GM23338 (cell line): ENCODE data around the gene BARHL2.
A peak's percentile ranks its signal among the peaks of the same experiment; 100 is the strongest.

Experiments
- EZH2phosphoT487 ChIP-seq: fragments of 200-600 bp; sonication (generic); IDR thresholded peaks from one replicate; pipeline ENCODE4 v1.8.1; 2018; ENCODE audit warnings: antibody characterized with exemption; ENCODE audit not compliant: unreplicated experiment
- POLR2AphosphoS5 ChIP-seq: IDR thresholded peaks from 2 replicates; pipeline ENCODE4 v1.6.1; 2016; ENCODE audit warnings: antibody characterized with exemption, low read depth
- TF ChIP-seq, protein P1 (sequence below), 2 experiments: fragments of 200-600 bp in 1 of 2; sonication (generic) in 1 of 2; conservative IDR thresholded peaks; 2 replicates each; pipeline versions ENCODE4 v1.5.1 to v1.6.1; 2016 to 2017; ENCODE audit warnings: antibody characterized with exemption in 2 of 2, low read depth in 2 of 2, mild to moderate bottlenecking in 2 of 2, moderate library complexity in 1 of 2
- TF ChIP-seq, protein P2 (sequence below): IDR thresholded peaks from 2 replicates; pipeline ENCODE4 v1.6.1; 2016; ENCODE audit warnings: antibody characterized with exemption

DNA sequence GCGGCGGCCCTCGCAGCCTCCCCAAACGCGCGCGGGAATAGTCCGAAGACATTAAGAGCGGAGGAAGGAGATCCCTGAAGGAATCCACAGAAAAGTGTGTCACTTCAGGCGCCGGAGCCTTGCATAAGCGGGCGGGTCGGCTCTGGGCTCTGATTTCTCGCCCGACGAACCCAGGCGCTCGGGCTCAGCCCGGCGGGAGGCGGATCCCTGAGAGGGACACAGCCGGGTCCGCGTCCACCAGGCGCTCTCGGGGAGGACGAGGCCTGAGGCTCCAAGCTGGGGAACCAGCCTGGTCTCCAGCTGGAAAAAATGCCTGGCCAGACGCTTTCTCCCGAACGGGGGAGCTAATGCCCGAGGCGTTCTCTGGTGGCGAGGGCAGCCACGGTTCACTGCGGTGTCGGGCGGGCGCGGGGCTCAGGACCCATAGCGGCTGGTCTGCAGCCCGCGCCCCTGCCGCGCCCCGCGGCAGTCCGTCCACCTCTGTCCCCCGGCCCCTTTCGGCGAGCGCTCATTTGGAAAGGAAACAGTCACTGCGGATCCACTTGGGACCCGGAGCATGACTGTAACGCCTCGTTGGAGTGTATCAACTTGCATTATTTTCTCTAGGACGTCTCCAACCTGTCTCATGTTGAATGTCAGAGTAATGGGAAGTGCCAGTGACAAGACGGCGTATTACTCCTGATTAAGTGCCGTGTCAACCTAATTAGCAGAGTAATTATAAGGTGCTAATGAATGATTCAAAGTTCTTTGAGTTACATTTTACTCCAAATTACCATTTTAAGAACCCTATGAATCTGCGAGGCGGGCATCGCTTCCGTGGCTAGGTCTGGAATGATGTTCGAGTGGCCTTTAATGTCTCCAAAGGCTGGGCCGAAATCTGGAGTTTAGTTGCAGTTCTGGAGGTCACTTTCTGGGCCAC is 1.6 kb upstream of the BARHL2 start:
- TF ChIP-seq, protein P1, sequence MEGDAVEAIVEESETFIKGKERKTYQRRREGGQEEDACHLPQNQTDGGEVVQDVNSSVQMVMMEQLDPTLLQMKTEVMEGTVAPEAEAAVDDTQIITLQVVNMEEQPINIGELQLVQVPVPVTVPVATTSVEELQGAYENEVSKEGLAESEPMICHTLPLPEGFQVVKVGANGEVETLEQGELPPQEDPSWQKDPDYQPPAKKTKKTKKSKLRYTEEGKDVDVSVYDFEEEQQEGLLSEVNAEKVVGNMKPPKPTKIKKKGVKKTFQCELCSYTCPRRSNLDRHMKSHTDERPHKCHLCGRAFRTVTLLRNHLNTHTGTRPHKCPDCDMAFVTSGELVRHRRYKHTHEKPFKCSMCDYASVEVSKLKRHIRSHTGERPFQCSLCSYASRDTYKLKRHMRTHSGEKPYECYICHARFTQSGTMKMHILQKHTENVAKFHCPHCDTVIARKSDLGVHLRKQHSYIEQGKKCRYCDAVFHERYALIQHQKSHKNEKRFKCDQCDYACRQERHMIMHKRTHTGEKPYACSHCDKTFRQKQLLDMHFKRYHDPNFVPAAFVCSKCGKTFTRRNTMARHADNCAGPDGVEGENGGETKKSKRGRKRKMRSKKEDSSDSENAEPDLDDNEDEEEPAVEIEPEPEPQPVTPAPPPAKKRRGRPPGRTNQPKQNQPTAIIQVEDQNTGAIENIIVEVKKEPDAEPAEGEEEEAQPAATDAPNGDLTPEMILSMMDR (conservative IDR thresholded peaks at IDR 0.05; ENCODE audit: low read depth in 2 of 2), result no peak
- TF ChIP-seq POLR2AphosphoS5 (no peak), EZH2phosphoT487 (peak; percentile 97)
- TF ChIP-seq, protein P2, sequence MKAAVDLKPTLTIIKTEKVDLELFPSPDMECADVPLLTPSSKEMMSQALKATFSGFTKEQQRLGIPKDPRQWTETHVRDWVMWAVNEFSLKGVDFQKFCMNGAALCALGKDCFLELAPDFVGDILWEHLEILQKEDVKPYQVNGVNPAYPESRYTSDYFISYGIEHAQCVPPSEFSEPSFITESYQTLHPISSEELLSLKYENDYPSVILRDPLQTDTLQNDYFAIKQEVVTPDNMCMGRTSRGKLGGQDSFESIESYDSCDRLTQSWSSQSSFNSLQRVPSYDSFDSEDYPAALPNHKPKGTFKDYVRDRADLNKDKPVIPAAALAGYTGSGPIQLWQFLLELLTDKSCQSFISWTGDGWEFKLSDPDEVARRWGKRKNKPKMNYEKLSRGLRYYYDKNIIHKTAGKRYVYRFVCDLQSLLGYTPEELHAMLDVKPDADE, result no peak
